Vagina (tissue), 2 donors: ENCODE measurements around the gene ADGRG6. TPM values are rescaled to one million over a fixed set of nuclear protein-coding genes. Genes with fewer than 3 reads are reported as not detected.
"Not testable (repeated sequence)": the region's sequence is repeated elsewhere in the genome, so short reads cannot be mapped to it uniquely, and the experiment has no call there.

ENCODE experiments used
- DNase-seq, 2 donors: peaks; one replicate each; pipeline ENCODE4 v3.0.0-alpha.2; 2017; ENCODE audit errors: extremely low spot score in 2 of 2
- H3K27ac ChIP-seq: fragments of 200-600 bp; sonication (generic); one replicate; pipeline ENCODE4 v1.5.1; 2019
- H3K27me3 ChIP-seq: fragments of 200-600 bp; sonication (generic); one replicate; pipeline ENCODE4 v1.5.1; 2019
- H3K36me3 ChIP-seq, 2 donors: fragments of 200-600 bp; sonication (generic); one replicate each; pipeline ENCODE4 v1.5.1; 2017 to 2019
- H3K4me1 ChIP-seq: fragments of 200-600 bp; sonication (generic); one replicate; pipeline ENCODE4 v1.5.1; 2019
- H3K4me3 ChIP-seq, 2 donors: fragments of 200-600 bp; sonication (generic); 1 replicate in 1 of 2; 2 replicates in 1 of 2; pipeline ENCODE4 v1.5.1; 2016 to 2019
- H3K9me3 ChIP-seq: fragments of 200-600 bp; sonication (generic); one replicate; pipeline ENCODE4 v1.5.1; 2019
- POLR2A ChIP-seq, 2 donors: fragments of 450-650 bp; IDR thresholded peaks; one replicate each; pipeline ENCODE4 v1.6.1; 2017; ENCODE audit warnings: antibody characterized with exemption in 2 of 2, mild to moderate bottlenecking in 2 of 2, moderate library complexity in 2 of 2
- POLR2AphosphoS5 ChIP-seq, 2 donors: sonication (generic); formaldehyde crosslinking; IDR thresholded peaks; one replicate each; pipeline ENCODE4 v1.9.0; 2017; ENCODE audit warnings: antibody characterized with exemption in 2 of 2, mild to moderate bottlenecking in 2 of 2, low read depth in 1 of 2; ENCODE audit not compliant: insufficient read depth in 1 of 2
- intact Hi-C: fragments of 100-400 bp; cut with DNase I; formaldehyde crosslinking; loops from one replicate; pipeline ENCODE4 v1.15.1; 2023
- total RNA-seq: library from RNA; depleted of rRNA; stranded (reverse); fragments of >200 nt; gene quantifications from one replicate; pipeline ENCODE4 v1.2.3, GENCODE V29; 2016
- TF ChIP-seq, protein P1 (sequence below), 3 experiments: fragments of 450-650 bp in 2 of 3; fragments of 200-600 bp in 1 of 3; sonication (generic) in 1 of 3; IDR thresholded peaks; one replicate each; pipeline ENCODE4 v1.5.1; 2017 to 2019; ENCODE audit warnings: antibody characterized with exemption in 3 of 3, mild to moderate bottlenecking in 2 of 3, moderate library complexity in 2 of 3

ADGRG6 gene
- total RNA-seq, 1 donor from 2014 or later = 22.6 TPM

DNA sequence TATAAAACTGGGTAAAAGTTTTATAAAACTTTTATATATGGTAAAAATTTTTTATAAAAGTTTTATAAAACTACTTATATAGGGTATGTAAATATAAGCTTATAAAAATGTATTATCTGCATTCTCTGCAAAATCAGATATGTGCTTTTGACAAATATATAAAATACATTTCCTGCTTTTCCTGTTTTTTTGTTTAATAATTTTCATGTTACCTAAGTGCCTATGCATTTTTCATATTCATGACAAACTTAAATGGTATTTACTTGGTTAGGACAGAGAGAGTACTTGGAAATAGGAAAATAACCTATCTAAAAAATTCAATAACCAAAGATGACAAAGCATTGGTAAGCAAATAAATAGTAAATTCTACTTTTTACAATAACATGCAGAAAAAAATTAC lies 41.2 kb downstream of the ADGRG6 start:
- no peak for TF ChIP-seq POLR2AphosphoS5 (IDR thresholded peaks at IDR 0.05; ENCODE audit: insufficient read depth in 1 of 2, low read depth in 1 of 2)
- TF ChIP-seq, protein P1, sequence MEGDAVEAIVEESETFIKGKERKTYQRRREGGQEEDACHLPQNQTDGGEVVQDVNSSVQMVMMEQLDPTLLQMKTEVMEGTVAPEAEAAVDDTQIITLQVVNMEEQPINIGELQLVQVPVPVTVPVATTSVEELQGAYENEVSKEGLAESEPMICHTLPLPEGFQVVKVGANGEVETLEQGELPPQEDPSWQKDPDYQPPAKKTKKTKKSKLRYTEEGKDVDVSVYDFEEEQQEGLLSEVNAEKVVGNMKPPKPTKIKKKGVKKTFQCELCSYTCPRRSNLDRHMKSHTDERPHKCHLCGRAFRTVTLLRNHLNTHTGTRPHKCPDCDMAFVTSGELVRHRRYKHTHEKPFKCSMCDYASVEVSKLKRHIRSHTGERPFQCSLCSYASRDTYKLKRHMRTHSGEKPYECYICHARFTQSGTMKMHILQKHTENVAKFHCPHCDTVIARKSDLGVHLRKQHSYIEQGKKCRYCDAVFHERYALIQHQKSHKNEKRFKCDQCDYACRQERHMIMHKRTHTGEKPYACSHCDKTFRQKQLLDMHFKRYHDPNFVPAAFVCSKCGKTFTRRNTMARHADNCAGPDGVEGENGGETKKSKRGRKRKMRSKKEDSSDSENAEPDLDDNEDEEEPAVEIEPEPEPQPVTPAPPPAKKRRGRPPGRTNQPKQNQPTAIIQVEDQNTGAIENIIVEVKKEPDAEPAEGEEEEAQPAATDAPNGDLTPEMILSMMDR (IDR thresholded peaks at IDR 0.05) = no peak
- no peak for TF ChIP-seq POLR2A (IDR thresholded peaks at IDR 0.05)
- no peak overlapping the region for H3K4me3 ChIP-seq
- no peak overlapping the region for H3K27ac ChIP-seq
- intact Hi-C loops = no loop called here
- no peaks in the 10 kb centered on the region for H3K27me3 ChIP-seq
- no peaks in the 10 kb centered on the region for H3K9me3 ChIP-seq
- no peak for DNase-seq
- no peaks in the 10 kb centered on the region for H3K36me3 ChIP-seq
- H3K4me1 ChIP-seq = no peaks in the 10 kb centered on the region

- H3K9me3 ChIP-seq = no peaks in the 10 kb centered on the region
- H3K4me3 ChIP-seq = no peak overlapping the region
- intact Hi-C loops = no loop called here
- DNase-seq = no peak
- no peaks in the 10 kb centered on the region for H3K27me3 ChIP-seq
- no peak for TF ChIP-seq POLR2AphosphoS5 (IDR thresholded peaks at IDR 0.05; ENCODE audit: insufficient read depth in 1 of 2, low read depth in 1 of 2)
- no peak for TF ChIP-seq POLR2A (IDR thresholded peaks at IDR 0.05)
- TF ChIP-seq, protein P1 (IDR thresholded peaks at IDR 0.05) = no peak
- H3K27ac ChIP-seq = no peak overlapping the region
- H3K4me1 ChIP-seq = no peaks in the 10 kb centered on the region
- H3K36me3 ChIP-seq = no peaks in the 10 kb centered on the region
Measured at GRCh38 chr6:142343938-142344337, 42.1 kb downstream of the ADGRG6 start.

DNA sequence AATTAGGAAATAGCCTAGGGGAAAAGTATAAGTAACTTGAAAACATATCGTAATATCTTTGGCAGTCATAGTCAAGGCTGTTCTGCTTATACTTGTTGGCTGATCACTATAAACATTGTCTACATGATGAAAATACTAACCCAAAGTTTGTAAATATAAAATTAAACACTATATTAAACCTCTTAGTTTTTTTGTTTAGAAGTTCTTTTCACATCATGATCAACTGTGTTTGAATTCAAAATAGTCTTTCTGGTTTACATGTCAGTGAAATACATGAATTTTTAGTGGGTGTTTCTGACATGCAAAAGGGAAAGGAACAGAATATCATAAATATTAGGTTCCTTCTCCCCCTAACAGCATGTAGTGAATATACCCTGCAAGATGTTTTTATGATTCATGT lies 43.5 kb downstream of the ADGRG6 start:
- H3K27ac ChIP-seq = no peak overlapping the region
- H3K4me3 ChIP-seq = no peak overlapping the region
- H3K4me1 ChIP-seq = no peaks in the 10 kb centered on the region
- TF ChIP-seq, protein P1 (IDR thresholded peaks at IDR 0.05) = no peak
- TF ChIP-seq POLR2A (IDR thresholded peaks at IDR 0.05) = no peak
- TF ChIP-seq POLR2AphosphoS5 (IDR thresholded peaks at IDR 0.05; ENCODE audit: insufficient read depth in 1 of 2, low read depth in 1 of 2) = no peak
- no peak for DNase-seq
- H3K27me3 ChIP-seq = no peaks in the 10 kb centered on the region
- no peaks in the 10 kb centered on the region for H3K36me3 ChIP-seq
- no peaks in the 10 kb centered on the region for H3K9me3 ChIP-seq
- intact Hi-C loops = no loop called here

- intact Hi-C loops, DNase-seq, H3K4me1 ChIP-seq, H3K36me3 ChIP-seq, H3K4me3 ChIP-seq, H3K27me3 ChIP-seq, H3K9me3 ChIP-seq, H3K27ac ChIP-seq: not testable (repeated sequence)
Measured at GRCh38 chr6:142346166-142346565, 44.4 kb downstream of the ADGRG6 start.

DNA sequence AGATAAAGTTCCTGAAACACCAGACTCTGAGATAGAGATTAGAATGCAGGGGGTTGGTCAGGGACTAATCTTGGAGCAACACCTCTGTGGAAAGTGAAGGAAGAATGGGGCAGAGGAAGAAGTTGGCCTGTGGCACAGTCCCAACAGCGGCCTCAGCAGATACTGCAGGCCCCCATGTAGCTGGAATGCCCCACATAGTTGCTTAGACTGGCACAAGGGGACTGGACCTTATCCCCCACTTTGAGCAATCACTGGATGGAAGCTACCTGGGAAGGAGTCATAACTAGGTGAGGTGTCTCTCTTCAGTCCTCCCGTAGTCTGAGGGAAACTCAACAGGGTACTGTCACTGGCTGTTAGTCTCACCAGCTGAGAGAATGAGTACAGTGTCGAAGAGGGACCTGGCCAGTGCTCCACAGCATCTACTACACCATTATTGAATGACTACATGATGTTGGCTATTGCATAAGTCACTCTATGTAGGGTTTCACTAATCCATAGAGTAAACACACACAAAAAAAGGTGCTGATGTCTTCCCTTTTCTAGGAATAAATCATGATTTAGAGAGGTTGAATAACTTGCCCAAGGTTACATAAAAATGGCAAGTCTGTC lies 47.5 kb downstream of the ADGRG6 start:
- Histone ChIP-seq H3K36me3 (no peaks in the 10 kb centered on the region), H3K4me3 (no peak overlapping the region), H3K27me3 (no peaks in the 10 kb centered on the region), H3K9me3 (no peaks in the 10 kb centered on the region), H3K4me1 (no peaks in the 10 kb centered on the region), H3K27ac (no peak overlapping the region)
- intact Hi-C loops = no loop called here
- TF ChIP-seq POLR2AphosphoS5 (IDR thresholded peaks at IDR 0.05; ENCODE audit: insufficient read depth in 1 of 2, low read depth in 1 of 2) (no peak), POLR2A (IDR thresholded peaks at IDR 0.05) (no peak)
- TF ChIP-seq, protein P1 (IDR thresholded peaks at IDR 0.05) = no peak
- DNase-seq = no peak
